Measurements from ENCODE around the gene IPO4. TPM values are rescaled to one million over a fixed set of nuclear protein-coding genes. Genes with fewer than 3 reads are reported as not detected.
A peak's percentile ranks its signal among the peaks of the same experiment; 100 is the strongest.

IPO4 gene
- total RNA-seq, 1 experiment from 2014 or later: 48.9 TPM

DNA sequence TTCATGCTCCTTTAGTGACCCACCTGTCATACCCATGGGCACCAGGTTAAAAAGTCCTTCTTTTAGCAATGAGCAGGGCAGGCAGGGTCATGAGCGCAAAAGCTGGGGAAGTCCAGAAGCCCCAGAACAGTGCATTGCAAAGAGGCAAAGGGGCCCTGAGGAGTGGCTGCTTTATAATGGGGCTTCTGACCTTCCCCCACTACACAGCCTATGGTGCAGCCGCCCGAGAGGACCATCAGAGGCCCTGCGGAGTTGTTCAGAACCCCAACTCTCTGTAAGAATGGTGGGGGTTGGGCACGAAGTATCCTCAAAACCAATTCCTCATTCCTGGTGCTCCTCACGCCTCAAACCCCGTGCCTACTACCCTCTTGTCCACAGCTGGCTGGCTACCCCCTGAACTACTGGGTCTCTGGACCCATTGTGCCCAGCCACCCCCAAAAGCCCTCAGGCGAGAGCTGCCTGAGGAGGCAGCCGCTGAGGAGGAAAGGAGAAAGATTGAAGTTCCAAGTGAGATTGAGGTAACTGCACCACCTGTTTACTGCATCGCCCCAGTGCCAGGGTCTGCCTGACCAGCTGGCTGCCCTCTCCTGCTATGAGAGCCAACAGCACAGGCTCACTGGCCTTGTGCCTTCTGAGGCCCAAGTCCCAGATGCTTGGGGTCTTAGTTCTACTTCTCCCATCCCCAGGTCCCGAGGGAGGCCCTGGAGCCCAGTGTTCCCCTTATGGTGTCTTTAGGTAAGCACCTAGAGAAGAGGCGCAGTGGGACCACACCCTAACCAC lies 10.0 kb downstream of the IPO4 start:
- H3K9me3 ChIP-seq (ENCODE audit: low read length): no peaks in the 10 kb centered on the region
- H3K4me1 ChIP-seq (ENCODE audit: low read length): no peaks in the 10 kb centered on the region
- no peaks in the 10 kb centered on the region for H3K79me2 ChIP-seq (ENCODE audit: low read length)
- H3K9ac ChIP-seq (ENCODE audit: low read length): no peak overlapping the region
- 0 out of 2 replicates have a peak, but pooled peaks cover 4% of the 10 kb centered on the region for H4K20me1 ChIP-seq (ENCODE audit: insufficient read depth, low read depth, low read length)
- no peak overlapping the region for H3K4me3 ChIP-seq (ENCODE audit: low read length)
- H3K27me3 ChIP-seq (ENCODE audit: low read length): no peaks in the 10 kb centered on the region
- no peak for DNase-seq
- H3K36me3 ChIP-seq (ENCODE audit: insufficient read depth, low read length): peaks cover 32% of the 10 kb centered on the region
- no peak overlapping the region for H3K4me2 ChIP-seq (ENCODE audit: low read depth, low read length, poor library complexity, severe bottlenecking)
- no peak overlapping the region for H2AFZ ChIP-seq (ENCODE audit: low read length)
- H3K9me2 ChIP-seq (replicated peaks; ENCODE audit: insufficient read depth, low read length): no peaks in the 10 kb centered on the region
- no peak overlapping the region for H3K27ac ChIP-seq (ENCODE audit: low read length)

- Histone ChIP-seq H3K4me3 (ENCODE audit: low read length) (no peak overlapping the region), H2AFZ (ENCODE audit: low read length) (no peak overlapping the region), H4K20me1 (ENCODE audit: insufficient read depth, low read depth, low read length) (0 out of 2 replicates have a peak, but pooled peaks cover 4% of the 10 kb centered on the region), H3K4me2 (ENCODE audit: low read depth, low read length, poor library complexity, severe bottlenecking) (no peak overlapping the region), H3K79me2 (ENCODE audit: low read length) (peaks cover 5% of the 10 kb centered on the region), H3K9ac (ENCODE audit: low read length) (no peak overlapping the region), H3K4me1 (ENCODE audit: low read length) (peaks cover 5% of the 10 kb centered on the region), H3K9me3 (ENCODE audit: low read length) (no peaks in the 10 kb centered on the region), H3K9me2 (replicated peaks; ENCODE audit: insufficient read depth, low read length) (no peaks in the 10 kb centered on the region), H3K27me3 (ENCODE audit: low read length) (no peaks in the 10 kb centered on the region), H3K27ac (ENCODE audit: low read length) (no peak overlapping the region), H3K36me3 (ENCODE audit: insufficient read depth, low read length) (peaks cover 34% of the 10 kb centered on the region)
- DNase-seq: no peak
Measured at GRCh38 chr14:24177891-24178290, 10.7 kb downstream of the IPO4 start.

- Histone ChIP-seq H3K4me2 (ENCODE audit: low read depth, low read length, poor library complexity, severe bottlenecking) (no peak overlapping the region), H3K27ac (ENCODE audit: low read length) (no peak overlapping the region), H3K9me3 (ENCODE audit: low read length) (no peaks in the 10 kb centered on the region), H3K4me3 (ENCODE audit: low read length) (no peak overlapping the region), H3K36me3 (ENCODE audit: insufficient read depth, low read length) (peaks cover 37% of the 10 kb centered on the region), H3K4me1 (ENCODE audit: low read length) (peaks cover 7% of the 10 kb centered on the region), H3K79me2 (ENCODE audit: low read length) (peaks cover 12% of the 10 kb centered on the region), H4K20me1 (ENCODE audit: insufficient read depth, low read depth, low read length) (0 out of 2 replicates have a peak, but pooled peaks cover 4% of the 10 kb centered on the region), H3K9ac (ENCODE audit: low read length) (no peak overlapping the region), H3K9me2 (replicated peaks; ENCODE audit: insufficient read depth, low read length) (no peaks in the 10 kb centered on the region), H2AFZ (ENCODE audit: low read length) (no peak overlapping the region), H3K27me3 (ENCODE audit: low read length) (no peaks in the 10 kb centered on the region)
- no peak for DNase-seq
Measured at GRCh38 chr14:24177041-24177825, 11.4 kb downstream of the IPO4 start.

DNA sequence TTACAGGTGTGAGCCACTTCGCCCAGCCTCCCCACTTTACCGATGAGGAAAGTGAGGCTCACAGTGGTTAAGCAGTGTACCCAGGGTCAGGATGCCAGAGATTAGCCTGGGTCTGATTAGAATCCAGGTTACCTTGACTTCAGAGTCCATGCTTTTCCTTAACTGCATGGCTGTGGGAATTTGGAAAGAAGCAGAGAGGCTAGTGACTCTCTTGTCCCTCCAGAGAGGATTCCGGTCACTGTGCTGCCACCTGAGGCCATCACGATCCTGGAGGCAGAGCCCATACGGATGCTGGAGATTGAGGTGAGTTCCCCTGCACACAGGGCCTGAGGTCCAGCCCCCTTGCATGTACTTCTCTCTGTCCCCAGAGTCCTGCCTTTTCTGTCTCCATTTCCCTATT lies 12.0 kb downstream of the IPO4 start:
- no peak overlapping the region for H3K4me2 ChIP-seq (ENCODE audit: low read depth, low read length, poor library complexity, severe bottlenecking)
- H4K20me1 ChIP-seq (ENCODE audit: insufficient read depth, low read depth, low read length): 0 out of 2 replicates have a peak, but pooled peaks cover 4% of the 10 kb centered on the region
- H3K9ac ChIP-seq (ENCODE audit: low read length): no peak overlapping the region
- no peak overlapping the region for H2AFZ ChIP-seq (ENCODE audit: low read length)
- H3K36me3 ChIP-seq (ENCODE audit: insufficient read depth, low read length): peaks cover 37% of the 10 kb centered on the region
- no peaks in the 10 kb centered on the region for H3K9me2 ChIP-seq (replicated peaks; ENCODE audit: insufficient read depth, low read length)
- H3K27ac ChIP-seq (ENCODE audit: low read length): no peak overlapping the region
- no peak for DNase-seq
- H3K9me3 ChIP-seq (ENCODE audit: low read length): no peaks in the 10 kb centered on the region
- peaks cover 7% of the 10 kb centered on the region for H3K4me1 ChIP-seq (ENCODE audit: low read length)
- H3K4me3 ChIP-seq (ENCODE audit: low read length): no peak overlapping the region
- H3K27me3 ChIP-seq (ENCODE audit: low read length): no peaks in the 10 kb centered on the region
- H3K79me2 ChIP-seq (ENCODE audit: low read length): peaks cover 15% of the 10 kb centered on the region

DNA sequence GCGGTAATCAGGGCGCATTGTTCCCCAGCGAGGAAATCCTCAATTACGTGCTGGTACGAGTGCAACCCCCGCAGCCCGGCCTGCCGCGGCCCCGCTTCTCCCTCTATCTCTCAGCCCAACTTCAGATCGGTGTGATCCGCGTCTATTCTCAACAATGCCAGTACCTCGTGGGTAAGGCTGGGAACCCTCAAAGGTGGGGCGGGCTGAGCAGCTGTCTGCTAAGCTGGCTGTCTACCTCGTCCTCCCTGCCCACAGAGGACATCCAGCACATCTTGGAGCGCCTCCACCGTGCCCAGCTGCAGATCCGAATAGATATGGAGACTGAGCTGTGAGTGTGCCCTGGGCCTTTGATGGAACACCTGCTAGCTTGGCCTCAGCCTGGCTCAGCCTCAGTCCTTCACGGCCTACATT lies 15.7 kb downstream of the IPO4 start:
- Histone ChIP-seq H3K9ac (ENCODE audit: low read length) (peak overlapping the region; percentile 75), H4K20me1 (ENCODE audit: insufficient read depth, low read depth, low read length) (no peaks in the 10 kb centered on the region), H3K27me3 (ENCODE audit: low read length) (no peaks in the 10 kb centered on the region), H2AFZ (ENCODE audit: low read length) (no peak overlapping the region), H3K4me1 (ENCODE audit: low read length) (peaks cover 7% of the 10 kb centered on the region), H3K4me2 (ENCODE audit: low read depth, low read length, poor library complexity, severe bottlenecking) (peak overlapping the region; percentile 70), H3K9me2 (replicated peaks; ENCODE audit: insufficient read depth, low read length) (no peaks in the 10 kb centered on the region), H3K27ac (ENCODE audit: low read length) (0 out of 2 replicates have a peak overlapping the region, but pooled peaks have one; percentile 52), H3K4me3 (ENCODE audit: low read length) (peak overlapping the region; percentile 64), H3K79me2 (ENCODE audit: low read length) (peaks cover 15% of the 10 kb centered on the region), H3K36me3 (ENCODE audit: insufficient read depth, low read length) (peaks cover 15% of the 10 kb centered on the region; the same call in 1 of the 2 replicates), H3K9me3 (ENCODE audit: low read length) (no peaks in the 10 kb centered on the region)
- DNase-seq: no peak

DNA sequence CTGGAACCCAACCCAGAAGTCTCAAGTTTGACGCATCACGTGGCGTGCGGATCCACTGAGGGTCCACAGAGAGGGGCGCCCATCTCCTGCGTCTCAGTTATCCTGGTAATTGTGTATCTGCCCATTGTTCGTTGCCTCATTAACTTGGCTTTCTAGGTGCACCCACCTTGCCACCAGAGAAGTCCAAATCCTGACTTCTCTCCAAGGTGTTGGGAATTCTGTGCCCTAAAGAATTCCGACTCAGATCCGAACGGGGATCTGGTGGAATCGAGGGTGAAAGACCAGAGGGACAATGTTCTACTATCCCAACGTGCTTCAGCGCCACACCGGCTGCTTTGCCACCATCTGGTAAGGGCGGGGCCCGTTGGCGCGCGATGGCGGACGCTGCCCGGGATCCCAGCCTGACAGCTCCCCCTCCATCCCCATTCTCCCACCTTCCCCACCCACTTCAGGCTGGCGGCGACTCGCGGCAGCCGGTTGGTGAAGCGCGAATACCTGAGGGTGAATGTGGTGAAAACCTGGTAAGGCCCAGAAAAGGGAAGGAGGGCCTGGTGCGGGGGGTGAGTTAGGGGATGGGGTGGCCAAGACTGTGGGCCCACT lies 16.3 kb downstream of the IPO4 start:
- peaks cover 7% of the 10 kb centered on the region for H3K4me1 ChIP-seq (ENCODE audit: low read length)
- no peak overlapping the region for H2AFZ ChIP-seq (ENCODE audit: low read length)
- H3K36me3 ChIP-seq (ENCODE audit: insufficient read depth, low read length): 0 out of 2 replicates have a peak, but pooled peaks cover 12% of the 10 kb centered on the region
- H3K27me3 ChIP-seq (ENCODE audit: low read length): no peaks in the 10 kb centered on the region
- H3K79me2 ChIP-seq (ENCODE audit: low read length): peaks cover 15% of the 10 kb centered on the region
- DNase-seq: no peak
- peak overlapping the region; percentile 70 for H3K4me2 ChIP-seq (ENCODE audit: low read depth, low read length, poor library complexity, severe bottlenecking)
- peak overlapping the region; percentile 52 for H3K27ac ChIP-seq (ENCODE audit: low read length)
- H3K9ac ChIP-seq (ENCODE audit: low read length): peak overlapping the region; percentile 75
- H3K9me2 ChIP-seq (replicated peaks; ENCODE audit: insufficient read depth, low read length): no peaks in the 10 kb centered on the region
- peak overlapping the region; percentile 64 for H3K4me3 ChIP-seq (ENCODE audit: low read length)
- H4K20me1 ChIP-seq (ENCODE audit: insufficient read depth, low read depth, low read length): no peaks in the 10 kb centered on the region
- H3K9me3 ChIP-seq (ENCODE audit: low read length): no peaks in the 10 kb centered on the region

GRCh38 chr14:24171422-24172260 lies 17.0 kb downstream of the IPO4 start, which contains the start of gene REC8:
REC8 (plus strand) TSS chr14:24172080; CDS start chr14:24172553, 473 bp downstream.
- peaks cover 7% of the 10 kb centered on the region for H3K4me1 ChIP-seq (ENCODE audit: low read length)
- peak; percentile 96 for DNase-seq
- H3K9me3 ChIP-seq (ENCODE audit: low read length): no peaks in the 10 kb centered on the region
- H3K4me3 ChIP-seq (ENCODE audit: low read length): peak within 1 kb of the TSS; percentile 64
- H3K9ac ChIP-seq (ENCODE audit: low read length): peak within 1 kb of the TSS; percentile 75
- H3K9me2 ChIP-seq (replicated peaks; ENCODE audit: insufficient read depth, low read length): no peaks in the 10 kb centered on the region
- no peaks in the 10 kb centered on the region for H4K20me1 ChIP-seq (ENCODE audit: insufficient read depth, low read depth, low read length)
- H3K79me2 ChIP-seq (ENCODE audit: low read length): peaks cover 15% of the 10 kb centered on the region
- H3K27me3 ChIP-seq (ENCODE audit: low read length): no peaks in the 10 kb centered on the region
- H3K36me3 ChIP-seq (ENCODE audit: insufficient read depth, low read length): 0 out of 2 replicates have a peak, but pooled peaks cover 5% of the 10 kb centered on the region
- H2AFZ ChIP-seq (ENCODE audit: low read length): 0 out of 2 replicates have a peak within 1 kb of the TSS, but pooled peaks have one; percentile 22
- peak within 1 kb of the TSS; percentile 52 for H3K27ac ChIP-seq (ENCODE audit: low read length)
- H3K4me2 ChIP-seq (ENCODE audit: low read depth, low read length, poor library complexity, severe bottlenecking): peak within 1 kb of the TSS; percentile 70
